SHP77 treated with DMSO at 0.1 percent for 48 hours (cell line): Measurements from ENCODE around the gene OR51I1.
A peak's percentile ranks its signal among the peaks of the same experiment; 100 is the strongest.

Source experiments
- DNase-seq: peaks from one replicate; lab custom pipeline; 2025; lab: John Stamatoyannopoulos, UW

The OR51I1 gene, protein sequence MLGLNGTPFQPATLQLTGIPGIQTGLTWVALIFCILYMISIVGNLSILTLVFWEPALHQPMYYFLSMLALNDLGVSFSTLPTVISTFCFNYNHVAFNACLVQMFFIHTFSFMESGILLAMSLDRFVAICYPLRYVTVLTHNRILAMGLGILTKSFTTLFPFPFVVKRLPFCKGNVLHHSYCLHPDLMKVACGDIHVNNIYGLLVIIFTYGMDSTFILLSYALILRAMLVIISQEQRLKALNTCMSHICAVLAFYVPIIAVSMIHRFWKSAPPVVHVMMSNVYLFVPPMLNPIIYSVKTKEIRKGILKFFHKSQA

DNA sequence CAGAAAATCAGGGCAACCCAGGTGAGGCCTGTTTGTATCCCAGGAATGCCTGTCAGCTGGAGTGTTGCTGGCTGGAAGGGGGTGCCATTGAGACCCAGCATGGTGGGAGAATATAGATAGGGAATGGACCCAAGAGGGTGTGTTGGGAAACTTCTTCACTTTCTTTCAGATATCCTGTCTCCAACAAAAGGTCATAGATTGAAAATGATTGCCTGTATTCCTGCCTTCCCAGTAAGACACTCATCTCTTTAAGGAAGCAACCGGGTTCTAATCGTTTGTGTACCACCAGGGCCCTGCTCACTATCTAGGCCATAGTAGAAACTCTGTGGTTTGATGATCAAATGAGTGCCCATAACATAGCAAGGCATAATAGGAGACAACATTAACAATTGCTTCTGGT lies at the start of gene OR51I1:
Gene OR51I1, minus strand, starts transcription at position 101 of the 400 bp plus-strand sequence. Its CDS starts 0 bp downstream, at position 101.
- no peak for DNase-seq

DNA sequence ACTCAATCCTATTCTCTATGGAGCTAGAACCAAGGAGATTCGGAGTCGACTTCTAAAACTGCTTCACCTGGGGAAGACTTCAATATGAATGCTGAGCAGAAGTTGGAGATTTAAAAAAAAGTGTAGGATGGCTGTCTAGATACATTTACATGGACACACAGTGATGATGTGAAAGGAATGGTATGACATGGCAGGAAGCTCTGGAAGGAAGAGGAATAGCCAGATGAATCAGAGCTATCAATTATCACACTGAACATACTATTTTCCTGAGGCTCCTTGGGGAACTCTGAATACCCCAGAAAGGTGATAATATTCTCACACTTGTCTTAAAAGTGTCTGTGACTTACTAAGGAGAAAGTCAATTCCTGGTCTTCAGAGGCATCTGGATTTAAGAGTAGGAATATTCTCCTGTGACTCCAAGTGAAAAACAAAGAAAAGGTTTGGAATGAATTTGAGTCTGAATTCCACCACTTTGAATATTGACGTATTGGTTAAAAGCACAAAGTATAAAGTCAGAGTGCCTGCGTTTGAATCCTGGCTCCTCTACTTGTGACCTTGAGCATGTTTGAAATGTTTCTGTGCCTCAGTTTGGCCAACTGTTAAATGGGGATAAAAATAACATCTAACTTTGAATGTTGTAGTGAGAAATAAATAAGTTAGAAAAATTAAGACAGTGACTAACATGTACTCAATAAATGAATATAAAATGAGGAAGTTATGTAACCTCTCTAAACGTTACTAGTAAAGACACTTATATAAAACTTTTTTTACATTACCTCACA lies 48.5 kb upstream of the OR51I1 start:
- DNase-seq = no peak

DNA sequence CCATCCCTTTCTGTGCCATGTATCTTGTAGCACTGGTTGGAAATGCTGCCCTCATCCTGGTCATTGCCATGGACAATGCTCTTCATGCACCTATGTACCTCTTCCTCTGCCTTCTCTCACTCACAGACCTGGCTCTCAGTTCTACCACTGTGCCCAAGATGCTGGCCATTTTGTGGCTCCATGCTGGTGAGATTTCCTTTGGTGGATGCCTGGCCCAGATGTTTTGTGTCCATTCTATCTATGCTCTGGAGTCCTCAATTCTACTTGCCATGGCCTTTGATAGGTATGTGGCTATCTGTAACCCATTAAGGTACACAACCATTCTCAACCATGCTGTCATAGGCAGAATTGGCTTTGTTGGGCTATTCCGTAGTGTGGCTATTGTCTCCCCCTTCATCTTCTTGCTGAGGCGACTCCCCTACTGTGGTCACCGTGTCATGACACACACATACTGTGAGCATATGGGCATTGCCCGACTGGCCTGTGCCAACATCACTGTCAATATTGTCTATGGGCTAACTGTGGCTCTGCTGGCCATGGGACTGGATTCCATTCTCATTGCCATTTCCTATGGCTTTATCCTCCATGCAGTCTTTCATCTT lies 47.6 kb upstream of the OR51I1 start:
- DNase-seq = no peak

DNA sequence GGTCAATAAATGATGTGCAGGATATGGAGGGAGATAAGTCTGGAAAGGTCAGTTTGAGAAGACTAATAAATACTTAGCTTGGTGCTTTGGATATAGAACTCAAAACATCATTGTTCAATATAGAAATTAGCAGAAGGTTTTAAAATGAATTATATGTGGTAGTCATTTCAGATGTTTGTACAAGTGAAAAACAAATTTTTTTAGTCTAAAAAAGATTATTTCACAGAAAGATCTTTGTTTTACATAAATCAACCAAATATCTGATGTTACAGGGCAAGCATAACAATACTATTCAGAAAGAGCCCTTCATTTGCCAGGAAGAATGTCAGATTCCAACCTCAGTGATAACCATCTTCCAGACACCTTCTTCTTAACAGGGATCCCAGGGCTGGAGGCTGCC lies 47.1 kb upstream of the OR51I1 start, which contains the start of gene OR52D1:
Gene OR52D1, plus strand, starts transcription at position 301 of the 400 bp plus-strand sequence. Its CDS starts 22 bp downstream, at position 323.
- DNase-seq = no peak

DNA sequence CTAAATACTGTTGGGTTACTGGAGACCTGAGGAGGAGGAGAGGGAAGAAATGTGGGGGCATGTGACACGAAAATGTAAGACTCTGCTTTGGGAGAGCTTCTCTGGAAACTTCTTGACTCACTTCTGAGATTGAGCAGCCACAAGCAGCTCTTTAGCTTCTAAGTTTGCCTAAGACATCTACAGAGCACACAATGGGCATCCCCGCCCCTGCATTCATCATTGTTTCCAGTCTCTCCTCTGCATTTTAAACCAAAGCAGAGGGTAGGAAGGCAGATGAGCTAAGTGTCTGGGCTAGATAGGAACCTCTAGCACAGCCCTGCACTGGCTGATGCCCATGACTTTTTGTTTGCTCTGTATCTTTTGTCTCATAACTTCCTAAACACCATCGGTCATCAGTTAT lies 45.1 kb upstream of the OR51I1 start:
- no peak for DNase-seq

DNA sequence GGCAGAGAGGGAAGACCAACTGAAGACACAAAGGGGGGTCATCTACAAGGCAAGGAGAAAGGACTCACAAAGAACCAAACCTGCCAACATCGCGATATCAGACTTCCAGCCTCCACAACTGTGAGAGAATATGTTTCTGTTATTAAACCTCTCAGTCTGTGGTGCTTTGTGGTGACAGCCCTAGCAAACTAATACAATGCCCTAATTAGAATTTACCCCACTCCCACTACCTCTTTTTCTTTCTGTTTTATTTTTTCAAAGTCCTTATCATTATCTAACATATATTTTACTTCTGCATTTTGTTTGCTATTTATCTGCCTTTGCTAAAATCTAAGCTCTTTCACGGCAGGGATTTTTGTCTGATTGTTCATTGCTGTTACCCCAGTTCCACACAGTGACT lies 44.7 kb upstream of the OR51I1 start:
- no peak for DNase-seq

DNA sequence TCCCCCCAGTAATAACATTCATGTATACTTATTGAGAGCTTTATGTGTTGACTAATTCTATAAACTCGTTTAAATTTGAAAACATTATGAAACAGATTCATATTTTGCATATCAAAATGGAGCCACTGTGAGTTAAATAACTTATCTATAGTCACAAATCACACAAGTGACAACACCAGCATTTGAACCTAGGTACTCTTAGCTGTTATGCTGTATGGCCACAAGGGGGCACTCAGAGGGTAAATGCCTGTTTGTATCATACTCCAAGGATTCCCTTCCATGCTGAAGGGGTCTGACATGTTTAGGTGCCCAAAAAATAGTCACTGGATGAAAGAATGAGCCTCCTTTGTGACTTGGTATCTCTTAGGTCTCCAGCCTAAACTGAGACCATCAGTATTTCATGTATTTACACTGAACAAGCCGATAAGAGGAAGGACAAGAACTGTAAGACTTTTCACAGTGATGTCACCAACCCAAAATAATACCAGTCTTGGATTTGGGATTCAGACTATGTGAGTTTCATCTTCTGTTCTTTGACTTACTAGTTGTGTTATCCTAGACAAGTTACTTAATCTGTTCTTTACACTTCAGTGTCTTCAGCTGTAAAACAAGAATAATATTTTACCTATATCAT lies 35.0 kb upstream of the OR51I1 start:
- DNase-seq = peak; percentile 0

DNA sequence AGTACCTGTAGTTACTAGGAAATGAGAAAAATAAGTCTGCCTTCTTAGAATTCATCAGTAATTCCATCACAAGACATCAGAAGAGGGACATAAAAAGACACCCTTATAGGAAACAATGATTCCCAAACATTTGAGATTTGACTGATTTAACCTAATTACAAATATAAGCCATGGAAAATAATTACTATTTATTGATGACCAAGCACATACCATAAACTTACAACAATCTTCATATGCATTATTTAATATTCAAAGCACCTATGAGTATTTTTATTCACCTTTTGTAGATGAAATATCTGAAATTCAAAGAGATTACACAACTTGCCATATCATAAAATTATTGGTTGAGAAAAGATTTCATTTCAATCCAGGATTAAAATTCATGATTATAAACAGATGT lies 32.6 kb upstream of the OR51I1 start:
- no peak for DNase-seq

DNA sequence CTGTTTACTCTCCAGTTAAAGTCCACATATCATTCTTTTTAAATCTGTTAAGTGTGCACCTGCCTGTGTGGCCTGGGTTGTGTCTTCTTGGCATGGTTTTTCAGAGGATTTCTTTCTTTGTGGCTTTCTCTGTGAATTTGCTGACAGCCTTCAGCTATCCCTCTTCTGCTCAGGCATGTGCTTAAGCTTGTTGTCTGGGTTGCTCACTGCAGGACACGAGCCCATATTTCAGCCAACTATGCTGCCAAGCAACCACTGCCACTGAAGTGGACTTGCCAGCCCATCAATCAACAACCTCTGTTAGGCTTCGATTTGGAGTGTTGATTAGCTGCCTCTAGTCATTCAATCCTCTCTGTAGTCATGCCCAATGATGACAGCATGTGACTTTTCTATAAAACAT lies 26.2 kb upstream of the OR51I1 start:
- DNase-seq = no peak

DNA sequence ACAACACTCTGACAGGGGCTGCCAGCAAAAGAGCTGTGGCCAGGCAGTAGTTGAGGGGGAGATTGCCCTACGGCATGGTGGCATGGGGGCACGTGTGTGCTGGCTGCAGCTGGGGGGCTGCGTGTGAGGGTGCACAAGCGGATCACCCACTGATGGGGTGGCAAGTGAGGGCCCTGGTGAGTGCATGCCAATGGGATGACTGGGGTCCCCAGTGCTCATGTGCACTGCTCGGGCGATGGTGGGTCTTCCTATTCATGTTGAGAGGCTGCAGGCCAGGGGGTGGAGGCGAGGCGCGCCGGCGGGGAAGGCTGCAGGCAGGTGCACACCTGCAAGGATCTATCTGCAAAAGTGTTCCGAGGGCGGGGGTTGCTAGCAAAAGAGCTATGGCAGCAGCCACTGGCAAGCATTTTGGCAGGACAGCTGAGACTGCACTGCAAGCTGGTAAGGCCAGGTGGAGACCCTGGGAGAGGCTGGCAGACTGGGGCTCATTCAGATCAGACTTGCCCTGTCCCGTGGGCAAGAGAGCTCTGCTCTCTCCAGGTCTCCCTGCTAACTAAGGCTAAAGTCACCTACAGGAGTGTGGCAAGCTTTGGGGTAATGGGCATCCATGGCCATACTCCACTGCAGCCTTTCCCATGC lies 19.8 kb upstream of the OR51I1 start:
- no peak for DNase-seq

DNA sequence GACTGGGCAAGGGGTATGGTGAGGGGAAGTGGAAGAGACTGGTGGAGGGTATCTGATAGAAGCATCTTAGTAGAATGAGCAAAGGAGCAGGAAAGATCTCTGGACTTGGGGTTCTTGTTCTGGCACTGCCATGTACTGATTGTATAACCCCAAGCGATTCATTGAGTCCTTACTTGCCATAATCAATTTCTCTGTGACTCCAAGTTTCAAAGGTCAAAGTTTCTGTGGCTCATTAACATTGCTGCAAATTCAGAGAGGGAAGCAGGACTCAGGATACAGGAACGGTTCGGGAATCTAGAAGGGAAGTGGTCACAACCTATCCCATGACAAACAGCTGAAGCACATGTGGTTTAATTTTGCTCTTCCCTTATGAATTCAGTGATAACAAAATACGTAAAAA lies 8.1 kb upstream of the OR51I1 start:
- no peak for DNase-seq

DNA sequence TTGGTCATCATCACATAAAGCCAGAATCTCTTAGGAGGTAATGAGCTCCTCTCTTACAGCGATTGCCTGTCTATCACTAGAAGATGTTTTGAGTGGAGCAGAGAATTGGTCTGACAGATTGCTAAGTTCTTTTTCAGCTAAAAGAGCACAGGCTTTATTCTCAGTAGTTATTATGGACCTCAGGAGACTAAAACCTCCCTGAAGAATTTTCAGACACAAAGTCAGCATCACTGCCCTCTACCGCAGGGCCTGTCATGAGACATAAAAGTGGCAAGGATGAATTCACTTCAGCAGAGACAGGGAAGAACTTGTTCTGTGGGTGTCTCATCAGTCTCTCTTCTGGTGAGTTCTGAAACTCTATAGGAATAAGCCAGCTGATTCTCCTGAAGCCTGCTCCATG lies 7.7 kb upstream of the OR51I1 start, which contains the start of gene OR51I2:
Gene OR51I2, plus strand, starts transcription at position 301 of the 400 bp plus-strand sequence. CDS start 4,166 bp downstream, outside the sequence.
- no peak for DNase-seq

DNA sequence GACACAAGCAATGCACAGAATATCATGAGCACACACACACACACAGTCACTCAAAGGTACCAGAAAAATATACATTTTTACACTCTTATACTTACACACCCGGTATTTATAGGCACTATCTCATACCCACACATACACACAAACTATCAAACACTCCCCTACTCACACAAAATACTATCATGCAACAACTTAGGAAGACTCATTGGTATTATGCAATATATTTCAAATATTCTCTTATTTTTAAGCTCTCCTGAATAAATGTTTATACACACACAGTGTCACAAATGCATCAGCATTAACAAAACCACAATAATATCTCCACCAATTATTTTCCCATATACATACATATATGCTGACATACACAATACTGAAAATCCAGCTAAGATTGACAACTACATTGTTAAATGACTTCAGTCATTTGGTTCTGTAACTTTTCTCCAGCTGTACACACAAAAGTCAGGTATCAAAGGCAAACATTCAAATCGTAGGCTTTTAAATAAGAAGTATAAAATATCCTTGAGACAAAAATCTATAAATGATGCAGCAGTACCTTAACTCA lies 2.6 kb upstream of the OR51I1 start:
- no peak for DNase-seq

DNA sequence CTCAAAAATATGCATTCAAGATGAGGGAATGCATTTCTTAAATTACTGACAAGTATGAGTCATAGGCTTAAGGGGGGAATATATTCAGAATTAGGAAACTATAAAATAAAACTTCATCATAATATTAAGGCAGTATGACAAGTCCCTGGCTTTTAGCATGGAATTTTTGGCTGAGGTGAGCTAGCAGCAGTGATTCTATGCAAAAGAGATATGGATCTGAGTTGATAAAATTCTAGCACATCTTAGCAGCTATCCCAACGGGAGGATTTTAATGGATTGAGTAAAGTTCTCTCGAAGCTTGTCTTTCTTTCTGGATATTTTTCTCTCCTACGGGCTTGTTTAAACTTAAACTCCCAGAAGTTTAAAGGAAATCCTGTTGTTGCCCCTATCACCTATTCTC lies 18.2 kb downstream of the OR51I1 start:
- DNase-seq = no peak

DNA sequence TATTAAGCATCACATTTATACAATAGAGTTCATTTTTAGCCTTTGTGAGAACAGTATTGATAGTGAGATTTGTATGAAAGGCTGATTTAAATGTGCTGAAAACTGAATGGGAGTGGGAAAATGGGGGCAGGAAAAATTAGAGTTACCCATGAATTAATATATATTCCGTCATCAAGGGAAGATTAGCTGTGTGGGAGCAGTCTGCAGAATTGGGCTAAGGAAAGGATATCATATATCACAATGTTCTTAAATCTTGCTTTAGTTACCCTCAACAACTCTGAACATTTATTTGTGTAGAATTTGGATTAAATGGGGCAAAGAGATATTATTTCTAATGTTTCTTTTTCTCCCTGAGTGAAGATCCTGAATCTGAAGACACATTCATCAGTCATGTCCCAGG lies 19.5 kb downstream of the OR51I1 start, which contains the start of gene OR51Q1:
Gene OR51Q1, plus strand, starts transcription at position 301 of the 400 bp plus-strand sequence. Its CDS starts 90 bp downstream, at position 391.
- DNase-seq = no peak

DNA sequence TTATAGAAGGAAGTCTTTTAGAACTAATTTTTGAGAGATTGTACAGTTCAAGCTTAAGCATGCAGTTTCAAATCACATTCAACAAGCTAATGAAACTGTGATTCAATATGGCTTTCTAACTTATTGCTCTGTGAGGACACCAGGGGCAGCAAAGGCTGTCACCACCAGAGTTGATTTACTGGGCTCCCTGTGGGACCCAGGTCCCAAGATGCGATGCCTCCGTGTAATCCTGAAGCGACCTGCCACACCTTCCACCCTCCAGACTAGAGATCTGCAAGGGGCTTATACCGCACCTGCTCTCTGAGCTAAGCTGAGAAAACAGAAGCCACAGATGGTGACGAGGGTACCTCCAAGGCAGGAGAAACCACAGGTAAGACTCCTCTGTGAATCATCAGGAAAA lies 20.3 kb downstream of the OR51I1 start:
- DNase-seq = no peak

DNA sequence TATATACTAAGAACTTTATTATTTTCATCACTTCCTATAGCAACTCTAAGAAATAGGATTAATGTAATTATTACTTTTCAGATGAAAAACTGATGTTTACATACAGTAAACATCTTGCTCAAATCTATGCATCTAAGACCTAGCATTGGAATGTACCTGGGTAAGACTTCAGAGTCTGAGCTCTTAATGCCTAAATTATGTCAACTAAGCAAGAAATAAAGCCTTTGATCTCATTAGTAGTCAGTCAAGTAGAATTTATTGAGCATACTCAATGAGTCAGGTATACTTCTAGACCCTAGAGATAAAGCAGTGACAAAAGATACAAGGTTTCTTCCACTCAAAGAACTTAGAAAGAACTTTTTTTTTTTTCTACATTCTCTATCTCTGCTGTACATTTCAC lies 36.1 kb downstream of the OR51I1 start:
- no peak for DNase-seq

DNA sequence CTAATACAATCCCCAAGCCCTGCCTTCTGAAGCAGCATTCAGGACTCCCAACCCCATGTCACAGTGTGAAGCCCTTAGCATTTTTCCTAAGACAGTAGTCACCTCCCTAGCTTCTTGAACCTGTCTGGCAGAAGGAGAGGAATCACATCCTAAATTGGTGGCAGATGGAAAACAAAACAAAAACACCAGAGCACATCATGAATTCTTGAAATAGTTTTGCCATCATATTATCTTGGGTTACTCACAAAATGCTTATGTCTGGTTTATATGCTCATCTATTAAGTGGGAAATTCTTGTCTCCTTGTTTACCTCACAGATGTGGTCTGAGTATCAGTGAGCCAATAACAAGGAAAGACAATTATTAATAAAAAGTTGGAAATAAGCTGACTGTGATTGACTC lies 42.4 kb downstream of the OR51I1 start:
- DNase-seq = no peak

DNA sequence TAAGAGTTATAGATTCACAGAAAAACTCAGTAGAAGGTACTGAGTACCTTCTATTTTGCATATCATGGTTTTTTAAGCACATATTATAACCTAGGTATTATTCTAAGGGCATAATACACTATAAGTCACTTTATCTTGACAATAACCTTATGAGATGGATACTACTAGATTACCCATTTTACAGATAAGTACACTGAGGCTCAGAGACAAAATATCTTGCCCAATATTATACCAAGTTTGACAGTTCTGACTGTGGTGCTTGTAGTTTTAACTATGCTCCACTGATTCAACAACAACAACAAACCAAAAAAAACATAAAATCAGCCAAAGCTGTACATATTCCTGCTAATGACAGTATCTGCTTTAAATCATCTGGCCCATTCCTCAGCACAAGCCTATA lies 47.2 kb downstream of the OR51I1 start:
- DNase-seq = no peak
